ENCODE results near the gene ARFIP1.
"Not testable (repeated sequence)": the region's sequence is repeated elsewhere in the genome, so short reads cannot be mapped to it uniquely, and the experiment has no call there.

The ARFIP1 gene, protein sequence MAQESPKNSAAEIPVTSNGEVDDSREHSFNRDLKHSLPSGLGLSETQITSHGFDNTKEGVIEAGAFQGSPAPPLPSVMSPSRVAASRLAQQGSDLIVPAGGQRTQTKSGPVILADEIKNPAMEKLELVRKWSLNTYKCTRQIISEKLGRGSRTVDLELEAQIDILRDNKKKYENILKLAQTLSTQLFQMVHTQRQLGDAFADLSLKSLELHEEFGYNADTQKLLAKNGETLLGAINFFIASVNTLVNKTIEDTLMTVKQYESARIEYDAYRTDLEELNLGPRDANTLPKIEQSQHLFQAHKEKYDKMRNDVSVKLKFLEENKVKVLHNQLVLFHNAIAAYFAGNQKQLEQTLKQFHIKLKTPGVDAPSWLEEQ

DNA sequence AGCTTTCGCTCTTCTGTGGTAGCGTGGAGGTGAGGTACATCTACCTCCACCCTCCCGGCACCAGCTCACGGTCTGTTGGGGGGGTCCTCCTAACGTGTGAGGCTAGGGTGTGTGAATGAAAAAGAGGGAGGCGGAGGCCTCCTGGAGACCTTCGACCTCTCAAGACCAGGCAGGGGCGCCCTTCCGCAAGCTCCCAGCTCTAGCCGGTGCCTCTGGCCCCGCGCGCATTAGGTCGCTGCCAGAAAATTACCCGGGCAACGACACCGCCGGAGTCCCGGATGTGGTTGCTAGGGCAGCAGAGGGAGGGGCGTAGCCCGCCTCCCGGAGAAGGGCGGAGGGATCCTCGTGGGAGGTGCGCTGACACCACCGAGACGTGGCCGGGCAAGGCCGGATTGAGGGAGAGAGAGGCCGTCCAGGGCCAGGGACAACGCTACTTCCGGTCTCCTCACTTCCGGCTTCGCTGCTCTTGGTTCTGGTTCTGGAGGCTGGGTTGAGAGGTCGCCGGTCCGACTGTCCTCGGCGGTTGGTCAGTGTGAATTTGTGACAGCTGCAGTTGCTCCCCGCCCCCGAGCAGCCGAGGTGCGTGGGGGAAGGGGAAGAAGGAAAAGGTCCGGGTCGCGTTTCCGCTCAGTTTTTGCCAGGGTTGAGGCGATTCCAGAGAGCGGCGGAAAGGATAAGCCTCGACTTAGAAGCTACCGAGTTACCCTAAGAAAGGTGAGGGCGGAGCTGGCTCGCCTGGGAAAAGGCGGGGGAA is at the start of gene ARFIP1, which contains the start of gene TIGD4:
Gene ARFIP1, plus strand, starts transcription at position 442 of the 754 bp plus-strand sequence. CDS start 49,680 bp downstream, outside the sequence.
Gene TIGD4, minus strand, starts transcription at position 218 of the 754 bp plus-strand sequence. CDS start 8,726 bp downstream, outside the sequence.
- peak; percentile 99 for DNase-seq (ENCODE audit: low spot score)

DNA sequence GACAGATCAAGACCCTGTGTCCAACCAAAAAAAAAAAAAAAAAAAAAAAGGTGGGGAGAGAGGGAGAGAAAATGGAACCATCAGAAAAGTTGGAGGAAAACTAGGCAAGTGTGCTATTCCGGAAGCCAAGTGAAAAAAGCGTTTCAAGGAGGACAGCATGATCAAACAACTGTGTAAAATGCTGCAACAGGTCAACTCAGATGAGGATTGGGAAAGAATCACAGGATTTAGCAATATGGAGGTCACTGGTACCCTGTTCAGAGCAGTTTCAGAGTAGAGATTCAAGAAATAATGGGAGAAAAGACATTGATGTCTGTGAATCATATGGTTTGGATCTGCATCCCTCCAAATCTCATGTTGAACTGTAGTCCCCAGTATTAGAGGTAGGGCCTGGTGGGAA is 47.8 kb upstream of the ARFIP1 start:
- no peak for DNase-seq (ENCODE audit: low spot score)

DNA sequence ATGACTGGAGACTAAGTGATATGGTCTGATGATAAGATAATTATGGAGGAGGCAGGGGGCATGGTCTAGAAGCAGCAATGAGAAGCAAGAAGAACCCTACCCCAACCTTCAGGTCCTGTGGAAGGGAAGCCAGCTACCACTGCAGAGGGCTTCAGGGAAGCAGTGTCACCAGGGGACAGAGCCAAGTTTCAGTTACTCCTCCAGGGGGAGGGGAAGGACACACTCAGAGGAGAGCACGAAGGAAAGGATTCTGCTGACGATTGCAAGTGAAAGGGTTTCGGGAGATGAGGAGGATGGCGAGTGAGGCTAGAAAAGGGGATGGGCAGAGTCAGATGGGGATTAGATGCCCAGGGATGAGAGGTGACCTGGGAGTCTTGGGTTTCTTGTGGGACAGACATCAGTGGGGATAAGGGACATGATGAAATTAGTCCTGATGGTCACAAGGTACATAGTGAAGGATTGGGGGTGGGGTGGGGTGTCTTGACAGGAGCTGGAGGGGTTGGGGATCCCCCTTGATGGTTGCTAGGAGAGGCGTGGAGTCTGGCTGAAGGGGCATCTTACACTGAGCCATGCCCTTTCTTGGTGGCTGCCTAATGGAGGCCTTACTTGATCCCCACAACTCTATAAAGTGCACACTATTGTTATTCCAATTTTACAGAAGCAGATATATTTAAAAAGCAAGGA is 45.6 kb upstream of the ARFIP1 start:
- no peak for DNase-seq (ENCODE audit: low spot score)

DNA sequence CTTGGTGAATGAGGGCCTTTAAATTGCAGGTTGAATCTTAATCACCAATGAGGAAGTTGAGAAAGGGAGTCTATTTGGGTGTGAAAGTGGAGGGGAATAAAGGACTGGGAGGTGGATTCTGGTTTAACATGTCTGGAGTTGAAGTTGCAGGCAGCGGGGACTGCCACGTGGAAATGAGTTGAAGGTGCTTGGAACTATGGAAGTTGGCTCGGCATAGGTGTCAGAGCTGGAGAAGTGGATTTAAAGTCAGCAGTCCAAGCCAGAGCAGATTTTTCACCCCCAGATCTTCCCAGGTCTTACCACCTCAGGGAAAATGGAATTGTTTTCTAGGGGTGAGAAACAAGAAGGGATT is 45.1 kb upstream of the ARFIP1 start:
- no peak for DNase-seq (ENCODE audit: low spot score)

DNA sequence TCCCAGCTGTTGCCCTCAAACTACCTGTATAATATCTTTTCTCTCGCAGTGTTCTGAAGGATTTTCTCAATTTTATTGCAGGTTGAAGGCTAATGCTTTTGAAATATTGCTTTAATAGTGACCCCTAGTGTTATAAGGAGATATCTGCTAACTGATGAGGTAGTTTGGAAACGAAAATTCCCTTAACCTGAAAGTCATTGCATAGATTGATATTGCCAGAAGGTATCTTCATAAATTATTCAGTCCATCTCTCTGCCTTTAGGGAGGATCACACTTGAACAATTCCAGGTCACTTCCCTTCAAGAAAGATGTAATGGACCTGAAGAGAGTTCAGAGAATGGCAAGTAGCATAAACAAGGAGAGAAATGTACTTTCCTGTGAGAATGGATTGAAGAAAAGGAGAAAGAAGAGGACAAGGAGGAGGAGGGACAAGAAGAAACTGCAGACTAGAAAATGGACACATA is 44.3 kb upstream of the ARFIP1 start:
- DNase-seq (ENCODE audit: low spot score) = no peak

DNA sequence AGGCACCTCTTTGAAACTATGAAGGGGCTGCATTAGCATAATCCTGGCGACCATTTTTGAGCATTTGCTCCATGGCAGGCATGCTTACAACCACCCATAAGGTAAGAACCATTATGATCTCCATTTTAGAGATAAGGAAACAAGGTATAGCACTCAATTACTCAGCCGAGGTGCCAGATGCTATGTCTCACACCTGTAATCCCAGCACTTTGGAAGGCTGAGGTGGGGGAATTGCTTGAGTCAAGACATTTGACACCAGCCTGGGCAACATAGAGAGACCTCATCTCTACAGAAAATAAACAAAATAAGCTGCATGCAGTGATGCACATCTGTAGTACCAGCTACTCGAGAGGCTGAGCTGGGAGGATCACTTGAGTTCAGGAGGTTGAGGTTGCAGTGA is 43.8 kb upstream of the ARFIP1 start:
- no peak for DNase-seq (ENCODE audit: low spot score)

DNA sequence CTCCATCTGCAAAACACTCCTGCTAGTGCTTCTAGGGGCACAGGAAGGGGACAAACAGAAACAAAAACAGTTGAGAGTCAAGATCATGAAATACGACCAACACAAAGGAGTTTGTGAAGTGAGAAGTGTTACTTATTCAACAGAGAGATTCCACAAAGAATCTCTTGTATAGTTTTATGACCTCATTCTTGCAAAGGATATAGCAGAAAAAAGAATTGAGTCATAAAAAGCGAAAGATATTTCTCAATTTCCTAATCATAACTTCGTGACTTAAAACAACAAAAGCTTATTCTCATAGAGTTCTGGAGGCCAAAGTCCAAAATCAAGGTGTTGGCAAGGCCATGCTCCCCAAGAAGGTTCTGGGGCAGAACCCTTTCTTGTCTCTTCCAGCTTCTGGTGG is 40.9 kb upstream of the ARFIP1 start:
- no peak for DNase-seq (ENCODE audit: low spot score)

DNA sequence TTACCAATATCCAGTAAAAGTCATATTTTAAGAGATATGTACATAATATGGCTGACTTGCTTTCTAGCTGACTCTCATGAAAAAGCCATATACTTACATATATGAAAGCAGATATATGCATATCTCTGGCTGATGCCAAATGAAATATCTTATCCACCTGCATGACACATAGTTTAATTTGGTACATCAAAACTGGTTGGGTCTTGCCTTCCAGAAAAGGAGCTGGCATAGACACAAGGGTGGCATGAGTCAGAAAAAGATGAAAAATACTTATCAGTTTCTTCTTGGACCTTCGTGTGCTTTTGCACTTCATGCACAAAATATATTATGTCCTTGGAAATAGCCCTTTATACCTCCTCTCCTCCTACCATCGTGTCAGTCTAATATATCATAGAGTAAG is 32.3 kb upstream of the ARFIP1 start:
- DNase-seq (ENCODE audit: low spot score) = no peak

DNA sequence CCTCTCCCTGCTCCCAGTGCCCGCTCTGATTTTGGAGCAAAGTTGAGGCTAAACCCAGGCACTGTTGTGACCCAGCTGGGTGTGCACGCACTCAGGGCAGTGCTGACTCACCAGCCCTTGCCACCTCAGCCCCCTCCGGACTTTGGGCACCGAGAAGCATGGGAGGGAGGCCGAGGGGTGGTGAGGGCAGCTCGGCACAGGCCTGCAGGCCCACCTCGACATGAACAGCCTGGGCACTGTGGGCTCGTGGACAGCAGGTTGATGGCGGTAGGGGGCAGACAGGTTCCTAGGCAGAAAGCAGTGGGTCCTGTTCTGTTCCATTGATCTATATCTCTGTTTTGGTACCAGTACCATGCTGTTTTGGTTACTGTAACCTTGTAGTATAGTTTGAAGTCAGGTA is 31.1 kb upstream of the ARFIP1 start:
- DNase-seq (ENCODE audit: low spot score) = no peak

DNA sequence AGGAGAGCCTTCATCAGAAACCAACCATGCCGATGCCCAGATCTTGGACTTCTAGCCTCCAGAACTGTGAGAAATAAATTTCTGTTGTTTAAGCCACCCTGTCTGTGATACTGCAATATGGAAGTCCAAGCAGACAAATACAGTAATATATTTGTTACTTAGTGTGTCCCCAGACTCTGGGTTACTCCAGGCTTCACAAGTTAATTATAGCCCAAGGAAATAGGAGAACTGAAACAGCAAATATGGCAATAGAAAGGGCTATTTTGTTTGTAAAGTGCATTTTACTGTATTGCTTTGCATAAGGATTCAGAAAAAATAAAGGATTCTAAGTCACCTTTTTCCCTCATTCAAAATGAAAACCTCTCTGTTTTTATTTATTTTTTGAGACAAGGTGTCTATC is 16.0 kb upstream of the ARFIP1 start:
- no peak for DNase-seq (ENCODE audit: low spot score)

DNA sequence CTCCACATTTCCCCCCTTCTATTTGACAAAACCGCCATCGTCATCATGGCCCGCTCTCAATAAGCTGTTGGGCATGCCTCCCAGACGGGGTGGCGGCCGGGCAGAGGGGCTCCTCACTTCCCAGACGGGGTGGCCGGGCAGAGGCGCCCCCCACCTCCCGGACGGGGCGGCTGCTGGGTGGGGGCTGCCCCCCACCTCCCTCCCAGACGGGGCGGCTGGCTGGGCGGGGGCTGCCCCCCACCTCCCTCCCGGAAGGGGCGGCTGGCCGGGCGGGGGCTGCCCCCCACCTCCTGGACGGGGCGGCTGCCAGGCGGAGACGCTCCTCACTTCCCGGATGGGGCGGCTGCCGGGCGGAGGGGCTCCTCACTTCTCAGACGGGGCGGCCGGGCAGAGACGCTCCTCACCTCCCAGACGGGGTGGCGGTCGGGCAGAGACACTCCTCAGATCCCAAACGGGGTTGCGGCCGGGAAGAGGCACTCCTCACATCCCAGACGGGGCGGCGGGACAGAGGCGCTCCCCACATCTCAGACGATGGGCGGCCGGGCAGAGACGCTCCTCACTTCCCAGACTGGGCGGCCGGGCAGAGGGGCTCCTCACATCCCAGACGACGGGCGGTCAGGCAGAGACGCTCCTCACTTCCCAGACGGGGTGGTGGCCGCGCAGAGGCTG is 14.6 kb upstream of the ARFIP1 start:
- DNase-seq (ENCODE audit: low spot score) = not testable (repeated sequence)

DNA sequence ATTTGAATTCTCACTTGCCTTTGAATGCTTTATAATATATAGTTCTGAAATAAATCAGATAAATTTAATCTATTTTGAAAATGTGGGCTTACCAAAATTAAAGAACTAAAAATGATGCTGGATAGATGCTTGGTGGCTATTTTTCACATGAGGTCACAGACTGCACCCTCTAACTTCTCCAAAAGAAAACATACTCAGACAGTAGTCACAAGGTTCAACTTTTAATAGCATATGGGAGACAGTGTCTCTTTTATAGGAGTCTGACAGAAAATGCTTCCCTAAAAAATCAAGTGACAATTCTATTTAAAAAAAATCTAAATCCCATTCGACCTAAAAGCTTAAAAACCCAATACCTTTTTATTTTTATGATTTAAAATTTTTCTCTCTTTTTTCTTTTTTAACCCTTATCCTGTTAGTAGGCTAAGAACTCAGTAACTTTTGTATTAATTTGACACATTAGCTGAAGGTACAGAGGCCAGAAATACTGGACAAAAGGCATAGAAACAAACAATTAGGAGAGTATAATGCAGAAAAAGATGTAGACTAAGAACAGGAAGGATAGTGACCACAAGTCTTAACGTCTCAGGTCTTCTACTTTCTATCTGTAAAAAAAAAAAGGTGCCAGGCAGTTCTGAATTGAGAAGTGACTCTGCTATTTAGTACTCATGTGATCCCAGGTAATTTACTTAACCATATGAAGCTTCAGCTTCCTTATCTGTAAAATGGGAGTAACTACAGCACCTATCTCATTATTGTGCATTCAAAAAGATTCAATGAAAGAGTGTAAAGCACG is 7.8 kb upstream of the ARFIP1 start:
- no peak for DNase-seq (ENCODE audit: low spot score)

DNA sequence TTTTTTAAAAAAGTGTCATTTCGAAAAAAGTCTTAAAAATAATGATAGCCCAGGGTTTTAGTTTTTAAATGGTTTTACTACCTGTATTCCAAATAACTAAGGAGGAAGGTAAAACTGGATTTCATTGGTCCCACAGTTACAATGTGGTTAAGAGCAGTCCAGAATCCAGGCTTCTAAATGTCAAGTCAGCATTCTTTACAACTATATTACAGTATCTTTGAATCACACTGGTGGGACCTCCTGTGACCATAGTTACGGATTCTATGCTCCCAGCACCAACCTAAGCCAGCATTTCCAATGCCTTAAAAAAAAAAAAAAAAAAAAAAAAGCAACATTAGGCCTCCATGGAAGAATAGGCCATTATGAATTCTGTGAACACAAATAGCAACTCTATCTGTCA is 6.4 kb upstream of the ARFIP1 start:
- DNase-seq (ENCODE audit: low spot score) = no peak

DNA sequence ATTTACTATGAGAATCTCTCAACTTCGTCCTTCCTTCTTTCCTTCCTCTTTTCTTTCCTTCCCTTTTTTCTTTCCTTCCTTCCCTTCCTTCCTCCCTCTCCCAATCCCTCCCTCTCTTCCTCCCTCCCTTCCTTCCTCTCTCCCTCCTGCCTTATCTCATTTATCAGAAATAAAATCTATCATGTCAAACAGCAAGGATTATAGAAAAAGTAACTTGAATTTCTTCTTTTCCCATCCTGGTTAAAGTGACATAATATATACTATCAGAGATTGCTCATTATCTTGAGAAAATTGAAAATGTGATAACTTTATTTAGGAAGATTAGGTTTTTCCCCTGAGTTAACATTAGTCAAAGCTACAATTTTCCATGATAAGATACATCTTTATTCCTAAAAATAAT is 5.8 kb upstream of the ARFIP1 start:
- no peak for DNase-seq (ENCODE audit: low spot score)

DNA sequence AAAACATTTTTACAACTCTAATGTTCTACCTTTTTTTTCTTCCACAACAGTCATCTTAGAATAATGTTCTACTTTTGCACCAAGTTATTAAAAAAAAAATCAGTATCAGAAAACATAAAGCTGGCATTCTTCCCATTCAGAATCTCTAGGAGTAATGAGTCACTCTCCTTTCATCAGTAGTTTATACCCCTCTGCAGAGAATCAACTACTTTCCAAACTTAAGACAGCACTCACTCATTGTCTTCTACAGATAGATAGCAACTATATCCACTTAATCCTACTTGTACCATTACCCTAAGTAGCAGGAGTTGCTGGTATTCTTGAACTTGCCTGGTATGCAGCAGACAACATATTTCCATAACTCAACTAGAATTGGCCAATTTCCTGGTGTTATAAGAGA is 3.4 kb upstream of the ARFIP1 start:
- no peak for DNase-seq (ENCODE audit: low spot score)

DNA sequence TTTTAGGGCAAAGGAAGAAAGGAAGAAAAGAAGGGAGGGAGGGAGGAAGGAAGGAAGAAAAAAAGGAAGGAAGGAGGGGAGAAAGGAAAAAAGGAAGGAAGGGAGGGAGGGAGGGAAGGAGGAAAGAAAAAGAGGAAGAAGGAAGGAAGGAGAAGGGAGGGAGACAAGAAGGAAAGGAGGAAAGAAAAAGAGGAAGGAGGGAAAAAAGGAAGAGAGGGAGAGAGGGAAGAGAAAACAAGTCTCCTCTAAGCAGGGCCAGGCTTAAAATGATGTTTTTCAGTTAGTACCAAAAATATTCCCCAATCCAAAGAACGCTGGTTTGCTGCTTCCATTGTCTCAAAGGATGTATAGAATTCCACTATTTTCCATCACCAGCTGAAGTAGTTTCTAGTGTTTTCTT is 2.3 kb upstream of the ARFIP1 start:
- no peak for DNase-seq (ENCODE audit: low spot score)

DNA sequence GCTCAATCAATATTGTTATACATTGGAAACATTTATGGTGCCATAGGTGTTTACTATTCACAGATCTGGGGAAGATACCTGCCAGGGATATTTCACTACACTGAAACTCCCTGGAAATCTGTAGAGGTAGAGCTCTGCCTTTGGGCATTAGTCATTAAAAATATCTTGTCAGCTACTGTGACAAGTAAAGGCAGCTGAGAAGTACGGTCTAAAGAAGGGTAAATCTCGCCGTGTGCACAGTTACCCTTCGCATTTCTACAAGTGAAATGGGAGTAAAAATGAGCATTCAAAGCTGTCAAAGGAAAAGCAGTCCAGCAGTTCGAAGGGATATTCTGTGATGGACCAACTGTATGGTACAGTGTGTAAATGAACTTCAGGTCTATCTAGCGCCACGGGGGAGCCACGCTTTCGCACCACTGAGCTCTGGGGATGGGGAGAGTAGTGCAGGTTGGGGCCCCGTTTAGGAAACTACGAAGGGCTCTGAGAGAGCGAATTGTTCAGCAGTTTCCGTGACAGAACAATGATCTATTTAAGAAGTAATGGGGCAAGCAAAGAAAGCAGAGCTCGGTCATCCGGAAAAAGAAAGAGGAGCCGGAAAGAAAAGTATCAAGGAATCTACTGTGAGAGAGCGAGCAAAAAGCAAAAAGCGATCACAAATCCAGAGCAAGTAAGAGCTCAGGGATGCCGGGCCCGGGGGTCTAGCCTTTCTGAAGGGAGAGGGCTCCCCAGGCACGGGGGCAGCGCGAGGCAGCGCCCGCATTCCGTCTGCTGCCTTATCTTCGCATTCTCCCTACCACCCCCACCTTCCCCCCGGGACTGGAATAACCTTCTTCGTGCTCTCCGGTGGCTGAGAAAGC is 870 bp upstream of the ARFIP1 start:
- DNase-seq (ENCODE audit: low spot score) = no peak

DNA sequence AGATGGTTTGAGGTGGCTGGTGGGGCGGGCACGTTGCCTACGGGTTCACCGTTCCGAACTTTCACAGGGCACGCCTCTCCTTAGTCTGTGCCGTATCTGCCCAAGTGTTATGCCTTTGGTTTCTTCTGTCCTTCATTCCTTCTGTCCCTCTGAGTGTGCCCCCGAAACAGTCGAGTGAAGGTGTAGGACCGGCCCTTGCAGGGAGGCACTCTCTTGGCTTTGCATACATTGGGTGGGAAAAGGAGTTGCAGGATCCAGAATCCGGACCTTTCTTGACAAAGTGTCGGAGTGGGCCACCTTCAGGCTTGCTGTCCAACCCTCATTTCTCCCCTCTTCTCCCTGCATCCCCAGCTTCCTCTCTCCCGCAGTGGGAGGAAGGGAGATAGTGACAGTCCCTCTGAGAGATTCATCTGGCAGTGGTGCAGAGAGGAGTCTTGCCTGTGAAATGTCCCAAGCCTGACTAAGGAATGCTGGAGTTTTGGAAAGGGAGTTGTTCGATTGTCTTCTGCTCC is 569 bp downstream of the ARFIP1 start:
- no peak for DNase-seq (ENCODE audit: low spot score)

DNA sequence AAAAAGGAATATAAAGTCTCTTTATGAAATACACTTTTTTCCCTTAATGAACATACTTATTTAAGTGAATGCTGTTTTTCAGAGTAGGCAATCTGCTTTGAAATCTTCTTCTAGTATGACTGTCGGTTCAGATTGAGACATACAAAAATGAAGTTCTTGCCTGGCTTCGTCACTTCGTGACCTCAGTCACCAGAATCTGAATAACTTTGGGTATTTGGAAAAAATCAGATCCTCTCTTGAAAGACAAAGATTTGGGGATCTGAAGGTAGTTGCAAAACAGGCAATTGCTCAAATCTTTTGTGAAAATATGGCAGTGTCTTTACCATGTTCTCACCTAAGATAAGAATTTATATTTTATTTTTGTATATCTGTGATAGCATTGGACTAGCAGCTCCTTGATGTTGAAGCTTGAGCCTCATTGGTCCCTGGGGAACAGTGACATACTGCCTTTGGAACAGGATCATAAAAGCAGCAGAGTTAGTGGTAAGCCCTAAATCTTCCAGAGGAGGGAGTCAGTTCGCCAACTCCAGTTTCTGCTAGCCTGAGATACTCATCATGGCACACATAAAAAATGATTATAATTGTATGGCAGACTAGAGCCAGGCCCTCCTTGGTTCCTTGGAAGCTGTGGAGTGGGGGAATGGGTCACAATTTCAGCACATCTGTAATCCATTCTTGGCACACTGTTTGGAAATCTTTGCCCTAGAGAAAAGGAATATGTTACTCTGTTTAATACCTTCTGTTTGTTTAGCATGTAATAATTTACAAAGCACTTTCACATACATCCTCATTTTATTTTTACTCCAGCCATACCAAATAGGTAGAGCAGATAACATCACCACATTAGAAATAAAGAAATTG is 5.0 kb downstream of the ARFIP1 start:
- no peak for DNase-seq (ENCODE audit: low spot score)

All from ecto neural progenitor cell (in vitro differentiated cells).